Liver (tissue), 3 donors: ENCODE measurements around the gene PKP3.

Source experiments
- ATF3 ChIP-seq: IDR thresholded peaks from 2 replicates; pipeline ENCODE4 v1.6.1; 2016; ENCODE audit warnings: antibody characterized with exemption
- CTCF ChIP-seq: fragments of 150-350 bp; IDR thresholded peaks from 2 replicates; pipeline ENCODE4 v1.5.1; 2017; ENCODE audit warnings: improper control_type of control experiment, low read depth, low read length; ENCODE audit not compliant: missing input control
- HNF4A ChIP-seq, 2 donors: conservative IDR thresholded peaks; 2 replicates each; pipeline ENCODE4 v1.6.1; 2016; ENCODE audit warnings: antibody characterized with exemption in 2 of 2, mild to moderate bottlenecking in 2 of 2
- REST ChIP-seq: IDR thresholded peaks from 2 replicates; pipeline ENCODE4 v1.6.1; 2016; ENCODE audit warnings: antibody characterized with exemption, mild to moderate bottlenecking
- TAF1 ChIP-seq: conservative IDR thresholded peaks from 2 replicates; pipeline ENCODE4 v1.6.1; 2016; ENCODE audit warnings: antibody characterized with exemption, mild to moderate bottlenecking
- YY1 ChIP-seq: IDR thresholded peaks from 2 replicates; pipeline ENCODE4 v1.6.1; 2016; ENCODE audit warnings: antibody characterized with exemption, mild to moderate bottlenecking
- TF ChIP-seq, protein P1 (sequence below): IDR thresholded peaks from 2 replicates; pipeline ENCODE4 v1.6.1; 2016; ENCODE audit warnings: antibody characterized with exemption
- donor health status: healthy.
- donor health status: healthy.

DNA sequence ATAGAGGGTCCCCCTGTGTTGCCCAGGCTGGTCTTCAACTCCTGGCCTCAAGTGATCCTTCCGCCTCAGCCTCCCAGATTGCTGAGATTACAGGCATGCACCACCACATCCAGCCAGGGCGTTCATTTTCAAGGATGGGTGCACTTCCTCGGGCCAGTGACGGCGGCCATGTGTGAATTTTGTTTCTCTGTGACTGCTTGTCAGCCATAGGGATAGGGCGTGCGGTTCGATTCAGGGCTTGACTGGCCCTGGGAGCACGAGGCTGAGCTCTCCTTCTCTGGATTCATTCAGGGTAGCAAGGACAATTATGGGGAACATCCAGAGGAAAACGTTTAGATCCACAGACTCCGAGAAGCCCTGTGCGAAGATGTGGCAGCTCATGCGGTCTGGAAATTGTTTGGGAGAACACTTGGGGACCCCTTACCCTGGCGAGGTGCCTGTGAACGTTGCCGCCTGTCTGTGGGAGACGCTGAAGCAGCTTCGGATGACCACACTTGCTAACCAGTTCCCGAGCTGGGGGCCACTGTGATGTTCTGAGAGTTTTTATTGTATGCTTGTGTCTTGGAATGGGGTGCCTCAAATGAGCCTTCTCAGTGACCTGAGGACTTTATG, 59.0 kb downstream of the PKP3 start:
- TF ChIP-seq CTCF (no peak), ATF3 (no peak), YY1 (no peak), REST (no peak), TAF1 (no peak), HNF4A (conservative IDR thresholded peaks at IDR 0.05) (no peak)
- TF ChIP-seq, protein P1, sequence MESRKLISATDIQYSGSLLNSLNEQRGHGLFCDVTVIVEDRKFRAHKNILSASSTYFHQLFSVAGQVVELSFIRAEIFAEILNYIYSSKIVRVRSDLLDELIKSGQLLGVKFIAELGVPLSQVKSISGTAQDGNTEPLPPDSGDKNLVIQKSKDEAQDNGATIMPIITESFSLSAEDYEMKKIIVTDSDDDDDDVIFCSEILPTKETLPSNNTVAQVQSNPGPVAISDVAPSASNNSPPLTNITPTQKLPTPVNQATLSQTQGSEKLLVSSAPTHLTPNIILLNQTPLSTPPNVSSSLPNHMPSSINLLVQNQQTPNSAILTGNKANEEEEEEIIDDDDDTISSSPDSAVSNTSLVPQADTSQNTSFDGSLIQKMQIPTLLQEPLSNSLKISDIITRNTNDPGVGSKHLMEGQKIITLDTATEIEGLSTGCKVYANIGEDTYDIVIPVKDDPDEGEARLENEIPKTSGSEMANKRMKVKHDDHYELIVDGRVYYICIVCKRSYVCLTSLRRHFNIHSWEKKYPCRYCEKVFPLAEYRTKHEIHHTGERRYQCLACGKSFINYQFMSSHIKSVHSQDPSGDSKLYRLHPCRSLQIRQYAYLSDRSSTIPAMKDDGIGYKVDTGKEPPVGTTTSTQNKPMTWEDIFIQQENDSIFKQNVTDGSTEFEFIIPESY: no peak
